OCI-LY3 (cell line): ENCODE data around the gene SQSTM1.
A peak's percentile ranks its signal among the peaks of the same experiment; 100 is the strongest.

Experiments used
- H2AFZ ChIP-seq: fragments of 200-600, 300-600 bp; shearing (Covaris generic); 2 replicates; pipeline ENCODE4 v1.6.0; 2014; ENCODE audit warnings: antibody characterized with exemption, low read depth, low read length
- H3K27ac ChIP-seq: fragments of 200-600, 300-600 bp; sonication (generic); 2 replicates; pipeline ENCODE4 v1.5.1; 2014; ENCODE audit warnings: mild to moderate bottlenecking, low read length, moderate library complexity, mixed read lengths
- H3K27me3 ChIP-seq: fragments of 200-600, 300-600 bp; sonication (generic); 2 replicates; pipeline ENCODE4 v1.6.1; 2014; ENCODE audit warnings: low read depth, low read length, mixed read lengths
- H3K36me3 ChIP-seq: fragments of 200-600, 300-600 bp; sonication (generic); replicated peaks from 2 replicates; pipeline ENCODE3; 2014; ENCODE audit warnings: low read depth, low read length, mixed read lengths
- H3K4me1 ChIP-seq: fragments of 300-600, 200-600 bp; sonication (generic); 2 replicates; pipeline ENCODE4 v1.6.1; 2014; ENCODE audit warnings: low read length, mixed read lengths
- H3K4me2 ChIP-seq: fragments of 200-600, 300-600 bp; sonication (generic); 2 replicates; pipeline ENCODE4 v1.6.1; 2014; ENCODE audit warnings: low read length, mixed read lengths
- H3K4me3 ChIP-seq: fragments of 300-600, 200-600 bp; sonication (generic); 2 replicates; pipeline ENCODE4 v1.5.1; 2014; ENCODE audit warnings: antibody characterized with exemption, mild to moderate bottlenecking, low read length, moderate library complexity
- H3K79me2 ChIP-seq: fragments of 300-600, 200-600 bp; shearing (Covaris generic); 2 replicates; pipeline ENCODE4 v1.6.1; 2014; ENCODE audit warnings: mild to moderate bottlenecking, low read length, mixed read lengths
- H3K9ac ChIP-seq: fragments of 300-600, 200-600 bp; shearing (Covaris generic); 2 replicates; pipeline ENCODE4 v1.6.0; 2014; ENCODE audit warnings: mild to moderate bottlenecking, low read length, moderate library complexity
- H3K9me3 ChIP-seq: fragments of 200-600, 300-600 bp; shearing (Covaris generic); 2 replicates; pipeline ENCODE4 v1.6.1; 2014; ENCODE audit warnings: low read length, mixed read lengths; ENCODE audit not compliant: insufficient read depth
- H4K20me1 ChIP-seq: fragments of 200-600, 300-600 bp; sonication (generic); 2 replicates; pipeline ENCODE4 v1.6.1; 2016; ENCODE audit warnings: low read length, mixed read lengths; ENCODE audit not compliant: insufficient read depth
- CTCF ChIP-seq: fragments of 200-600, 300-600 bp; sonication (generic); IDR thresholded peaks from 2 replicates; pipeline ENCODE4 v1.5.1; 2014; ENCODE audit warnings: antibody characterized with exemption, low read length, low read depth
- EZH2phosphoT487 ChIP-seq: fragments of 200-600 bp; shearing (Covaris generic); IDR thresholded peaks from 2 replicates; pipeline ENCODE4 v1.6.1; 2018; ENCODE audit warnings: antibody characterized with exemption, mixed run types, low read depth

The SQSTM1 gene

GRCh38 chr5:179794575-179794974 lies 26.1 kb upstream of the SQSTM1 start:
- Histone ChIP-seq H3K36me3 (peaks cover 17% of the 10 kb centered on the region), H4K20me1 (no peaks in the 10 kb centered on the region), H3K4me1 (peaks cover 14% of the 10 kb centered on the region), H3K9me3 (no peaks in the 10 kb centered on the region), H3K27me3 (no peaks in the 10 kb centered on the region), H3K9ac (0 out of 2 replicates have a peak overlapping the region, but pooled peaks have one; percentile 76), H3K4me2 (peak overlapping the region; percentile 83), H2AFZ (no peak overlapping the region), H3K27ac (no peak overlapping the region), H3K4me3 (peak overlapping the region; percentile 90), H3K79me2 (no peaks in the 10 kb centered on the region)
- no peak for TF ChIP-seq CTCF
- no peak for TF ChIP-seq EZH2phosphoT487

DNA sequence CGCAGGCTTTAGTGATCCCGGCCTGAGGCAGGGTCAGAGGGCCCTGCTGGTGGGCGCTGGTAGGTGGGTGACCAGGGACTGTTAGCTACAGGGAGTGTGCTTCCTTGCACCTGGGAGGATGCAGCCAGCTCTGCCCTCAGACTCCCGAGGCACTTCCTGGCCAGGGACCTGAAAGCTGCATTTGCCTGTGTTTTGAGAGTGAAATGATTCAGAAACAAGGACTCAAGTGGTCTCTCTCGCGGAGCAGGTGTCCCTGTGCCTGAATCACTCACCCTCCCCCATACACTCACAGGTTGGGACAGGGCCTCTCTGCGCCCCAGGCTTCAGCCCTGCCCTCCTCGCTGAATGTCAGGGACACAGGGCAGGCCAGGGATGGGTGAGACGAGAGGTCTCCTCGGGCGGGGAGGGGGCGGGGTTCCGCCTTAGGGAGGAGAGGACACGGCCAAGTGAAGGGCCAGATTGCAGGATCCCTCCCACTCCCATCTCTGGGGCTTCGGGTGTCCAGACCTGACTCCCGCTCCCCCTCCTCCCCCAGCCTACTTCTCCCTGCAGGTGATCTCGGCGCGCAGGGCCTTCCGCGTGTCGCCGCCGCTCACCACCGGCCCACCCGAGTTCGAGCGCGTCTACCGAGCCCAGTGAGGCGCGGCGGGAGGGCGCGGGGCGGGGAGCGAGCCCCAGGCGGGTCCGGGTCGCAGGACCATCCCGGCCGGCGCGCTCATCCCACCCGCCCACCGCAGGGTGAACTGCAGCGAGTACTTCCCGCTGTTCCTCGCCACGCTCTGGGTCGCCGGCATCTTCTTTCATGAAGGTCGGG lies 25.4 kb upstream of the SQSTM1 start:
- Histone ChIP-seq H3K79me2 (no peaks in the 10 kb centered on the region), H3K4me2 (peak overlapping the region; percentile 83), H3K36me3 (peaks cover 21% of the 10 kb centered on the region), H3K27ac (peak overlapping the region; percentile 23; the same call in 1 of the 2 replicates), H3K9ac (peak overlapping the region; percentile 76), H3K9me3 (no peaks in the 10 kb centered on the region), H3K4me3 (peak overlapping the region; percentile 90), H4K20me1 (no peaks in the 10 kb centered on the region), H2AFZ (no peak overlapping the region; the same call in 1 of the 2 replicates), H3K4me1 (peaks cover 14% of the 10 kb centered on the region), H3K27me3 (no peaks in the 10 kb centered on the region)
- TF ChIP-seq EZH2phosphoT487 (no peak), CTCF (no peak)

DNA sequence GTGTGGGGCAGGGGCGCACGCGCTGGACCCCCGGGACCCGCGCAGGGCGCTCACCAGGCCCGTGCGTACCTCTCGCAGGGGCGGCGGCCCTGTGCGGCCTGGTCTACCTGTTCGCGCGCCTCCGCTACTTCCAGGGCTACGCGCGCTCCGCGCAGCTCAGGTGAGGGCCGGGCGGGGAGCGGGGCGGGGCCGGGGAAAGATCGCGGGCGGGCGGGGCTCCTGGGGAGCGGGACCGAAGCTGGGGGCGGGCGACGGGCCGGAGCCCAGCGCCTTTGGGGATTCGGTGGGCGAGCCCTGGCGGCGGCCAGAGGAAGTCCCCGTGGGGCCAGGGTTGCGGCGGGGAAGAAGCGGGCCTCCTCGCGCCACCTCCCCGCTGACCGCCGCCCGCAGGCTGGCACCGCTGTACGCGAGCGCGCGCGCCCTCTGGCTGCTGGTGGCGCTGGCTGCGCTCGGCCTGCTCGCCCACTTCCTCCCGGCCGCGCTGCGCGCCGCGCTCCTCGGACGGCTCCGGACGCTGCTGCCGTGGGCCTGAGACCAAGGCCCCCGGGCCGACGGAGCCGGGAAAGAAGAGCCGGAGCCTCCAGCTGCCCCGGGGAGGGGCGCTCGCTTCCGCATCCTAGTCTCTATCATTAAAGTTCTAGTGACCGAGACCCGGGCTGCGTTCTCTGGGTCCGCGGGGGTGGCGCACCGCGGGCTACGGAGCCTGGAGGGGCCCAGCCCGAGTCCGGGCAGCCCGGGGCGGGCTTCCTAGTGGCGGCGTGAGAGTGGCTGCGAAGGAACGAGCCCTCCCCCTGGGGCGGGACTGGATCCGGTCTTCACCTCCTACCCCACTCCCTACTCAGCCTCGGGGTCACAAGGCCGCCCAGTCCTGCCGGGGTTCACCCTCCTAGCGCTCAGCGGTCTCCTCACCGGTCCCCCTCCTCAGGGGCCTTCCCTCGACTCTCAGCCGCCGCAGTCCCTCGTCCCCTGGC lies 24.6 kb upstream of the SQSTM1 start:
- H3K79me2 ChIP-seq, result no peaks in the 10 kb centered on the region
- peak; percentile 66 for TF ChIP-seq CTCF
- TF ChIP-seq EZH2phosphoT487, result no peak
- peak overlapping the region; percentile 90 for H3K4me3 ChIP-seq
- no peaks in the 10 kb centered on the region for H3K9me3 ChIP-seq
- H2AFZ ChIP-seq, result no peak overlapping the region; the same call in 1 of the 2 replicates
- no peaks in the 10 kb centered on the region for H3K27me3 ChIP-seq
- peaks cover 21% of the 10 kb centered on the region for H3K36me3 ChIP-seq
- H3K4me2 ChIP-seq, result peak overlapping the region; percentile 83
- H3K4me1 ChIP-seq, result peaks cover 14% of the 10 kb centered on the region
- no peaks in the 10 kb centered on the region for H4K20me1 ChIP-seq
- peak overlapping the region; percentile 76 for H3K9ac ChIP-seq
- peak overlapping the region; percentile 49 for H3K27ac ChIP-seq
